H1 (cell line): ENCODE results near the gene PLCB1. TPM values are rescaled to one million over a fixed set of nuclear protein-coding genes. Genes with fewer than 3 reads are reported as not detected.

Source experiments
- NANOG ChIP-seq: IDR thresholded peaks from 2 replicates; pipeline ENCODE4 v1.6.1; 2011; ENCODE audit warnings: low read length, low read depth, mild to moderate bottlenecking, inconsistent platforms; ENCODE audit not compliant: insufficient read depth, poor library complexity, severe bottlenecking
- polyA plus RNA-seq, 7 experiments: library from polyadenylated mRNA; depleted of rRNA in 3 of 7; stranded (reverse) in 5 of 7; unstranded in 2 of 7; fragments of >200 nt in 5 of 7; fragments of 200-250 nt in 2 of 7; gene quantifications; 1 replicate in 5 of 7; 2 replicates in 1 of 7; 4 replicates in 1 of 7; pipeline versions ENCODE4 v1.2.1 to v1.2.3, GENCODE V29; 2011 to 2013; ENCODE audit warnings: missing spikeins in 2 of 7, mixed read lengths in 2 of 7
- total RNA-seq: library from RNA; stranded (reverse); fragmentation: NEBNext Ultra II Directional; extraction: Animal tissue kit (Norgen Biotek cat#: 25700); gene quantifications from 2 replicates; pipeline ENCODE4 v1.2.1, GENCODE V29; 2021

Gene PLCB1
- total and polyA plus RNA-seq, 2 of the 8 experiments (the other 6 are each of a cell fraction or from before 2014, with no cell fraction given): 2.6 to 9.1 TPM

GRCh38 chr20:8714206-8714605 is 582.1 kb downstream of the PLCB1 start (continued):
- TF ChIP-seq NANOG: no peak
- TF ChIP-seq, all 59 proteins: peak for 0
